Left hindlimb (tissue), 1 donor: ENCODE data around the gene NAA25.
"Not testable (repeated sequence)": the region's sequence is repeated elsewhere in the genome, so short reads cannot be mapped to it uniquely, and the experiment has no call there.

Experiments
- DNase-seq: peaks from one replicate; pipeline ENCODE4 v3.0.0-alpha.2; 2018

NAA25 gene

GRCh38 chr12:112116232-112117060 is 7.9 kb upstream of the NAA25 start:
- peak; percentile 39 for DNase-seq

- no peak for DNase-seq
Observed at GRCh38 chr12:112115259-112116045, 6.9 kb upstream of the NAA25 start.

GRCh38 chr12:112112409-112113133 is 4.0 kb upstream of the NAA25 start:
- no peak for DNase-seq

- DNase-seq, result no peak
Observed at GRCh38 chr12:112111931-112112330, 3.3 kb upstream of the NAA25 start.

GRCh38 chr12:112110787-112111662 is 2.4 kb upstream of the NAA25 start:
- DNase-seq, result not testable (repeated sequence)

- peak; percentile 44 for DNase-seq
Observed at GRCh38 chr12:112107306-112108201, 1.0 kb downstream of the NAA25 start.

DNA sequence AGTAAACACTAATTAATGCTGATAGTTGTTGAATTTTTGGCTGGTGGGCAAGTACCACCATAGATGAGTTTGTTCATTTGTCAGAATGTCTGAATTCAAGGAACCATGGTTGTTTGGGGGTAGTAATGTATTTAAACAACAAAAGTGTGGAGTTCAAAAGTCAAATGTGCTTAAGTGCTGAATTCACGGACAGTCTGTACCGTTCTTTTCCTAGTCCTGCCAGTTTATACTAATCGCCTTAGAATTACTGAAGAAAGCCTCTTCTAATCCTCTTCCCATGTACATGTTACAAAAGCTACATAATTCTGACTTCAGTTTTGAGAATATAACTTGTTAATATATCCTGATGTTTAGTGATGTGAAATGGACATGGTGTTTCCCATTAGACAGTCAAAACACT is 2.7 kb downstream of the NAA25 start:
- no peak for DNase-seq

DNA sequence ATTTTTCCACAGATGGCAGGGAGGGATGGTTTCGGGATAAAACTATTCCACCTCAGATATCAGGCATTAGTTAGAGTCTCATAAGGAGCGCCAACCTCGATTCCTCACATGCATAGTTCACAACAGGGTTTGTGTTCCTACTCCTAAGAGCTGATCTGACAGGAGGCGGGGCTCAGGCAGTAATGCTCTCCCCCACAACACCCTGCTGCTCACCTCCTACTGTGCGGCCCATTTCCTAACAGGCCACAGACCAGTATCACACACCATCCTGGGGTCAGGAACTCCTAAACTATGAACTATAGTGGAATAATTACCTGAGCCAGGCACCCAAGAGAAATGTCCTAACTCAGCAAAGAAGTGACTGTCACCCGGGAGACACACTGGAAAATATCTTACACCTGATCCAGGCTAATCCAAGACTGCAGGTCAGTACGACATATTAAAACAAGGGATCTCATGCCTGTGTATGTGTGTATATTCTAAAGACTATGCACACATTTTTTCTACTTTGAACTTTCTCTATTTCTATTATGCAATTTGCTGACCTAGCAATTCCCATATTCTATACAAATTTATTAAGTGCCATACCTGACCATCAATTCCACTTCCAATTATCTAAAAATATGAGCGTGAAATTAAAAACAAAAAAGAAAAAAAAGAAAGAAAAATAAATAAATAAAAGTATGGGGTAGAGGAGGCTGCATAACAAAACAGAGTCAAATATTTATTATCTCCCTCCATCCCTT is 4.7 kb downstream of the NAA25 start:
- no peak for DNase-seq

DNA sequence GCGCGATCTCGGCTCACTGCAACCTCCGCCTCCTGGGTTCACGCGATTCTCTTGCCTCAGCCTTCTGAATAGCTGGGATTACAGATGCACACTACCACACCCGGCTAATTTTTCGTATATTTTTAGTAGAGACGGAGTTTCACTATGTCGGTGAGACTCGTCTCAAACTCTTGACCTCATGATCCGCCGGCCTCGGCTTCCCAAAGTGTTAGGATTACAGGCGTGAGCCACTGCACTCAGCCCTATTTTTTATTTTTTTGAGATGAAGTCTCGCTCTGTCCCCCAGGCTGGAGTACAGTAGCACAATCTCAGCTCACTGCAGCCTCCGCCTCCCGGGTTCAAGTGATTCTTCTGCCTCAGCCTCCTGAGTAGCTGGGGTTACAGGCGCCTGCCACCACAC is 5.8 kb downstream of the NAA25 start:
- not testable (repeated sequence) for DNase-seq

DNA sequence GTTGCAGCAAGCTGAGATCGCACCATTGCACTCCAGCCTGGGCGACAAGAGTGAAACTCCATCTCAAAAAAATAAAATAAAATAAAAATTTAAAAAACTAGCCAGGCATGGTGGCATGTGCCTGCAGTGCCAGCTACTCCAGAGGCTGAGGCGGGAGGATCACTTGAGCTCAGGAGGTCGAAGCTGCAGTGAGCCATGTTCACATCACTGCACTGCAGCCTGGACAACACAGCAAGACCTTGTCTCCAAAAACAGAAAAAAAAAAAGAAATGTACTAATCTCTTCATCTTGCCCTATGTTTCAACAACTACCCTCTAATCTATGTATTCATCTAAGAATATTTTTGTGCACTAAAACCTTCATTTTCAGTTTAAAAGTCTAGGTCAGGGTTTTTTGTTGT is 6.5 kb downstream of the NAA25 start:
- DNase-seq, result no peak

- DNase-seq, result not testable (repeated sequence)
Observed at GRCh38 chr12:112100500-112100899, 8.1 kb downstream of the NAA25 start.

DNA sequence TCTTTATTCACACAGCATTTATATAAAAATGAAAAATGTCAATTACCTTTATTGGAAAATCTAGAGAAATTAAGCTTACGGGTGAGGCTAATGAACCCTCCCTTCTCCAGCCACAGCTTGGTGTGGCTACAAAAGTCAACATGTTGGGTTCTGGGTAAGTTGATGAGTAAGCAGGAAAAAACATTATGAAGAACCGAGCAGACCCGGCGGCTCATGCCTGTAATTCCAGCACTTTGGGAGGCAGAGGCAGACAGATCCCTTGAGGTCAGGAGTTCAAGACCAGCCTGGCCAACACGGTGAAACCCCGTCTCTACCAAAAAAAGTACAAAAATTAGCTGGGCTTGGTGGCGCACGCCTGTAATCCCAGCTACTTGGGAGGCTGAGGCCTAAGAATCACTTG is 10.9 kb downstream of the NAA25 start:
- DNase-seq, result no peak

DNA sequence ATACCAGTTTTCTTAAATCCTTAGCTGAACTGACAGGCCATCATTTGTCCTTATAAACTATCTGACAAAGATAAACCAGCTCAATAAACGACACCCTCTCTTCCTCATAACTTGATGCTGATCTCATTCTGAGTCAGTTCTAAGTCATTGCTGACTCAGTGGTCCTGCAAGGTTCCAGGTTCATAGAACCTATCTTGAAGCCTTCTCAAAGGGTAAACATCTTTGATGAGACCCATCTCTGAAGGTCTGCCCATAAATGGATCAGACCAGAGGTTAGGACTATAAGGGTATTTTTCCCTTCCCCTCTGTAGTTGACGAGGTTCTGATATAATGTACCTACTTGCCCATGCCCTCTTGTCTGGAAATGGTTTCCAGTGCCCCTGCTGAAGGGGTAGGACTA is 11.9 kb downstream of the NAA25 start:
- no peak for DNase-seq

DNA sequence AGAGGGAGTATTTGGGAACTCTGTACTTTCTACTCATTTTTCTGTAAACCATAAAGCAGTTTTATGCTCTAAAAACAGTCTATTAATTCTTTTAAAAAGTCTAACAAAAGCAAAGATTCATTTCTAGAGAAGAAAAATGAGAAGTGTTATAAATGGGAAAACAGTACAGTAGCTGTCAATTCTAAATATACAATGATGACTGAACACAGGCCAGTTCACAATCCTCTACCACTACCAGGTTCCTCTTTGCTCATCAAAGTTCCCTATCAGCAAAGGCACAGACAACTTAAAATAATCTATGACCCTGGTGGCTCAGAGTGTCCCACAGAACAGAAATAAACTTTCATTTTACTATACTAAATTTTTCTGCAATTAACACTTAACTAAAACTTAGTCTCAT is 12.5 kb downstream of the NAA25 start:
- no peak for DNase-seq

DNA sequence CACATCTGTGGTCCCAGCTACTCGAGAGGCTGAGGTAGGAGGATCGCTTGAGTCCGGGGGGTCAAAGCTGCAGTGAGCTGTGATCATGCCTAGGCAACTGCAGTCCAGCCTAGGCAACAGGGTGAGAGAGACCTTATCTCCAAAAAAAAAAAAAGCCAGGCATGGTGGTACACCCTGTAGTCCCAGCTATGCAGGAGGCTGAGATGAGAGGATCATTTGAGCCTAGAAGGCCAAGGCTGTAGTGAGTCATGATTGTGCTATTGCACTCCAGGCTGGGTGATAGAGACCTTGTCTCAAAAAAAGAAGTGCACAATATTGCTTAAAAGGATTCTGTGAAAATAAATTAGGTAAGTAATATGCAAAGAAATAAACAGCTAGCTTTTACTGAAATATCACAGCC is 17.0 kb downstream of the NAA25 start:
- DNase-seq, result no peak

GRCh38 chr12:112087851-112088250 is 20.7 kb downstream of the NAA25 start:
- no peak for DNase-seq

GRCh38 chr12:112087055-112087850 is 21.3 kb downstream of the NAA25 start:
- DNase-seq, result no peak

DNA sequence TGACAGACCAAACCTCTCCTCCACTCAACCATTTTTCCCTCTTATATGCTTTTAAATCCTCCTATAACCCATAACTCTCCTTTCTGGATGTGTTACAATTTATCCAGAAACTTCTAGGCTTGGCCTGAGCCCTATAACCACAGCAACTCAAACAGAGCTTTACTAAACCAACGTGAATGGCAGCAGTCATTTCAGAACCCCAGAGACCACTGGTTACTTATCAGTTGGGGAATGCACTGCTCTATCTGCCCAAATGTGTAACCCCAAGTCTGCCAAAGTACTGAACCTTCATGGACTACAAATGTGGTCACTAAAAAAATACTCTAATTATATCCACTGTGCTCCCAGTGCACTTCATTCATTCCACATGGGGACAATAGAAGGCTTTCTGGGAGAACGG is 42.0 kb downstream of the NAA25 start:
- no peak for DNase-seq

- no peak for DNase-seq
Observed at GRCh38 chr12:112063273-112063672, 45.3 kb downstream of the NAA25 start.

DNA sequence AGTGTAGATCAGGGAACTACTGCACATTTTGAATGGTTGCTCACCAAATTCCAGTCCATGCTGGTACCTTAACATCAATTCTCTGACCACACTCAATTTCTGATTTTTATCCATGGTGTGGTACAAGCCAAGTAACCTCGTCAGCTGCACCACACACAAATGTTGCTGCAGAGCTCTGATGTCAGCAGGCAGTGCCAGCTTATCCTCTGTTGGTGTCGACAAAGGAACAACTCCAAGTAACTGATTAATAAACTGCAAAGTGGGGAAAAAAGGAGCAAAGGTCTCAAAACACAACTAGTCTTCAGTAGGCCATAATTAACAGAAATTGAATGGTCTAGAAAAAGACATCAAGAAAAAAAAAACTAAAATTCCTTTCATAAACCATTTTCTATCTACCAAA is 47.4 kb downstream of the NAA25 start:
- DNase-seq, result no peak
